ENCODE data around the gene DCST2. TPM values are rescaled to one million over a fixed set of nuclear protein-coding genes. Genes with fewer than 3 reads are reported as not detected.

Gene DCST2
- total and polyA plus RNA-seq, 2 of the 8 experiments (the other 6 are each of a cell fraction or from before 2014, with no cell fraction given): 0.43 to 2.1 TPM

GRCh38 chr1:155000411-155000725 lies 33.2 kb downstream of the DCST2 start:
- ChIA-PET POLR2A (ENCODE audit: partially characterized antibody) (interaction anchor here (1.3 to 42.8 kb wide), 5 partner anchors 16 to 80 kb away, joined by 6 to 702 read pairs (median 8); partner anchors contain the start of genes ADAM15, CKS1B, FLAD1 and PBXIP1), CTCF (ENCODE audit: partially characterized antibody) (interaction anchor here (2.1 to 14.0 kb wide), 8 partner anchors 14 to 59 kb away, joined by 10 to 334 read pairs (median 112); partner anchors contain the start of genes CKS1B, EFNA4, FLAD1 and PBXIP1)

More at GRCh38 chr1:155000411-155000725, 33.2 kb downstream of the DCST2 start:
- DNase-seq (ENCODE audit: low read depth in 1 of 2, low spot score in 2 of 2) (no peak), FAIRE-seq (no peak)
- Histone ChIP-seq H3K4me2 (ENCODE audit: insufficient read depth in 1 of 2, low read depth in 2 of 2, low read length in 2 of 2) (peak overlapping the region; percentile 79 to 91), H2BK120ac (replicated peaks; ENCODE audit: low read depth, low read length) (peak overlapping the region; percentile 93), H2AK5ac (ENCODE audit: low read depth, low read length) (peak overlapping the region; percentile 97), H3K23ac (ENCODE audit: insufficient read length) (no peak overlapping the region), H2BK15ac (ENCODE audit: low read length) (peak overlapping the region; percentile 88; the same call in 1 of the 2 replicates), H3K14ac (ENCODE audit: insufficient read length) (no peak overlapping the region), H3K4me1 (replicated peaks in 1 of 4; ENCODE audit: control insufficient read depth in 3 of 4, insufficient read depth in 4 of 4, low read length in 3 of 4) (peaks cover 6 to 14% (median 11%) of the 10 kb centered on the region in 4 experiments), H2BK12ac (ENCODE audit: low read depth, low read length) (peak overlapping the region; percentile 96; the same call in 1 of the 2 replicates), H3K27ac (ENCODE audit: low read depth, low read length) (peak overlapping the region; percentile 77; the same call in 1 of the 2 replicates), H3K4me3 (ENCODE audit: extremely low read depth in 1 of 4, insufficient read depth in 2 of 4, low read depth in 3 of 4, low read length in 4 of 4) (peak overlapping the region; percentile 55 to 77 (median 58)), H3K18ac (ENCODE audit: extremely low read depth, low read length) (peak overlapping the region; percentile 99), H3K9ac (replicated peaks in 1 of 4; ENCODE audit: extremely low read depth in 1 of 4, low read depth in 3 of 4, low read length in 3 of 4) (peak overlapping the region in 2 of 4 experiments; percentile 63; a peak in 4 of 7 replicates), H4K20me1 (replicated peaks in 1 of 2; ENCODE audit: control insufficient read depth in 1 of 2, insufficient read depth in 2 of 2, low read length in 2 of 2) (peaks cover 0 to 2% of the 10 kb centered on the region in 2 experiments), H4K8ac (ENCODE audit: extremely low read depth, insufficient read depth, low read length) (no peak overlapping the region), H2AFZ (ENCODE audit: low read length) (no peak overlapping the region), H4K91ac (replicated peaks; ENCODE audit: insufficient read length, low read length) (peak overlapping the region; percentile 99), H3K79me2 (ENCODE audit: control insufficient read depth in 1 of 2, insufficient read depth in 2 of 2, low read length in 2 of 2) (peaks cover 0 to 23% of the 10 kb centered on the region in 2 experiments; a peak in 2 of 4 replicates), H3K23me2 (ENCODE audit: low read depth, low read length) (peaks cover 18% of the 10 kb centered on the region; the same call in 1 of the 2 replicates), H3K4ac (replicated peaks; ENCODE audit: insufficient read length, low read depth, low read length) (peak overlapping the region; percentile 36), H3K9me3 (ENCODE audit: insufficient read depth in 2 of 2, low read depth in 1 of 2, low read length in 1 of 2) (no peaks in the 10 kb centered on the region), H3K56ac (replicated peaks; ENCODE audit: insufficient read length, low read depth, low read length) (peak overlapping the region; percentile 91), H4K5ac (ENCODE audit: insufficient read length, low read depth, low read length) (peak overlapping the region; percentile 93), H2BK20ac (ENCODE audit: low read length) (peak overlapping the region; percentile 90; the same call in 1 of the 2 replicates), H2BK5ac (ENCODE audit: low read depth, low read length) (peak overlapping the region; percentile 97), H3K36me3 (ENCODE audit: control insufficient read depth in 2 of 4, insufficient read depth in 4 of 4, low read length in 3 of 4) (no peaks in the 10 kb centered on the region), H3K79me1 (ENCODE audit: low read depth, low read length) (no peaks in the 10 kb centered on the region), H3K27me3 (replicated peaks in 1 of 4; ENCODE audit: control insufficient read depth in 3 of 4, extremely low read depth in 1 of 4, insufficient read depth in 3 of 4, low read length in 3 of 4) (no peaks in the 10 kb centered on the region)
- no peak for TF ChIP-seq CEBPB (IDR thresholded peaks at IDR 0.05; ENCODE audit: low read depth, low read length)
- no peak for TF ChIP-seq SP4 (IDR thresholded peaks at IDR 0.05; ENCODE audit: low read length)
- TF ChIP-seq, protein P1, sequence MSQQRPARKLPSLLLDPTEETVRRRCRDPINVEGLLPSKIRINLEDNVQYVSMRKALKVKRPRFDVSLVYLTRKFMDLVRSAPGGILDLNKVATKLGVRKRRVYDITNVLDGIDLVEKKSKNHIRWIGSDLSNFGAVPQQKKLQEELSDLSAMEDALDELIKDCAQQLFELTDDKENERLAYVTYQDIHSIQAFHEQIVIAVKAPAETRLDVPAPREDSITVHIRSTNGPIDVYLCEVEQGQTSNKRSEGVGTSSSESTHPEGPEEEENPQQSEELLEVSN (IDR thresholded peaks at IDR 0.05): no peak
- TF ChIP-seq SIN3A (conservative IDR thresholded peaks at IDR 0.05 in 1 of 2, IDR thresholded peaks at IDR 0.05 in 1 of 2; ENCODE audit: low read depth in 1 of 2, low read length in 2 of 2): no peak
- no peak for TF ChIP-seq TEAD4 (IDR thresholded peaks at IDR 0.05; ENCODE audit: low read depth, low read length)
- no peak for TF ChIP-seq SAP30 (IDR thresholded peaks at IDR 0.05; ENCODE audit: insufficient read depth, insufficient replicate concordance, low read length)
- TF ChIP-seq, protein P2, sequence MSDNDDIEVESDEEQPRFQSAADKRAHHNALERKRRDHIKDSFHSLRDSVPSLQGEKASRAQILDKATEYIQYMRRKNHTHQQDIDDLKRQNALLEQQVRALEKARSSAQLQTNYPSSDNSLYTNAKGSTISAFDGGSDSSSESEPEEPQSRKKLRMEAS (IDR thresholded peaks at IDR 0.05): no peak
- TF ChIP-seq CBX8 (IDR thresholded peaks at IDR 0.05; ENCODE audit: borderline replicate concordance, low read depth, low read length): no peak
- WGBS, 2 experiments (ENCODE audit: extremely low coverage in 1 of 2, insufficient coverage in 1 of 2, insufficient read length in 1 of 2, insufficient replicate concordance in 2 of 2, low coverage in 1 of 2, low lambda C conversion rate in 2 of 2, missing lambda C conversion rate in 1 of 2): 0% methylated on average over 7 of the region's 13 CpGs; no CpG with 5 or more reads in 1 of the 2 experiments

Data from H1 (cell line).